ENCODE measurements around the gene NAA80.
"Not testable (repeated sequence)": the region's sequence is repeated elsewhere in the genome, so short reads cannot be mapped to it uniquely, and the experiment has no call there.

The NAA80 gene

GRCh38 chr3:50314342-50314741 lies 15.1 kb upstream of the NAA80 start:
- no CpG with 5 or more reads among the region's 3 CpGs for WGBS, 2 donors (ENCODE audit: extremely low coverage in 2 of 2, insufficient read length in 2 of 2, insufficient replicate concordance in 1 of 2)
- H2BK15ac ChIP-seq (ENCODE audit: low read length), result no peak overlapping the region
- peak overlapping the region; percentile 21 for H3K14ac ChIP-seq (ENCODE audit: low read length)
- no peak overlapping the region for H3K18ac ChIP-seq (ENCODE audit: low read length)
- H3K27ac ChIP-seq (replicated peaks; ENCODE audit: low read length), result no peak overlapping the region
- peaks cover 0 to 14% of the 10 kb centered on the region in 2 donors for H3K4me1 ChIP-seq (ENCODE audit: control insufficient read depth in 2 of 2, insufficient read depth in 1 of 2, low read depth in 1 of 2, low read length in 2 of 2)
- H3K9ac ChIP-seq (ENCODE audit: low read depth, low read length, poor library complexity), result no peak overlapping the region
- no peak overlapping the region for H3K23ac ChIP-seq (ENCODE audit: low read depth, low read length, poor library complexity)
- H3K4me2 ChIP-seq (ENCODE audit: insufficient read depth, low read length, poor library complexity, severe bottlenecking), result no peak overlapping the region
- H2AFZ ChIP-seq (ENCODE audit: low read length), result no peak overlapping the region
- H3K27me3 ChIP-seq (ENCODE audit: control insufficient read depth in 3 of 3, insufficient read depth in 3 of 3, low read depth in 1 of 3, low read length in 3 of 3), result no peaks in the 10 kb centered on the region
- H2BK5ac ChIP-seq (ENCODE audit: low read length), result peak overlapping the region; percentile 5
- no peak overlapping the region for H3K4me3 ChIP-seq (ENCODE audit: low read length in 2 of 2)
- H4K91ac ChIP-seq (ENCODE audit: low read depth, low read length, poor library complexity), result no peak overlapping the region
- H2AK5ac ChIP-seq (ENCODE audit: low read depth, low read length), result no peak overlapping the region
- H2BK120ac ChIP-seq (ENCODE audit: low read depth, low read length), result no peak overlapping the region
- no peak overlapping the region for H4K8ac ChIP-seq (ENCODE audit: low read depth, low read length)
- DNase-seq (ENCODE audit: low spot score), result no peak
- H3K79me1 ChIP-seq (ENCODE audit: low read depth, low read length), result peaks cover 27% of the 10 kb centered on the region
- peaks cover 44 to 56% of the 10 kb centered on the region in 2 donors for H3K36me3 ChIP-seq (replicated peaks in 1 of 2; ENCODE audit: control insufficient read depth in 2 of 2, insufficient read depth in 2 of 2, low read length in 2 of 2)
- H3K4ac ChIP-seq (ENCODE audit: low read length), result no peak overlapping the region
- H2BK12ac ChIP-seq (ENCODE audit: low read length), result no peak overlapping the region
- peaks cover 4 to 8% of the 10 kb centered on the region in 2 donors for H3K9me3 ChIP-seq (replicated peaks in 1 of 2; ENCODE audit: control insufficient read depth in 2 of 2, insufficient read depth in 1 of 2, low read depth in 1 of 2, low read length in 2 of 2)

- not testable (repeated sequence) for H2BK120ac ChIP-seq (ENCODE audit: low read depth, low read length); H3K4me2 ChIP-seq (ENCODE audit: insufficient read depth, low read length, poor library complexity, severe bottlenecking); H3K14ac ChIP-seq (ENCODE audit: low read length); H4K91ac ChIP-seq (ENCODE audit: low read depth, low read length, poor library complexity); H3K18ac ChIP-seq (ENCODE audit: low read length); H2BK5ac ChIP-seq (ENCODE audit: low read length); H3K27me3 ChIP-seq (ENCODE audit: control insufficient read depth in 3 of 3, insufficient read depth in 3 of 3, low read depth in 1 of 3, low read length in 3 of 3); H4K8ac ChIP-seq (ENCODE audit: low read depth, low read length); DNase-seq (ENCODE audit: low spot score); H3K4me1 ChIP-seq (ENCODE audit: control insufficient read depth in 2 of 2, insufficient read depth in 1 of 2, low read depth in 1 of 2, low read length in 2 of 2); H3K4me3 ChIP-seq (ENCODE audit: low read length in 2 of 2); H3K27ac ChIP-seq (replicated peaks; ENCODE audit: low read length); H2AK5ac ChIP-seq (ENCODE audit: low read depth, low read length); H2BK15ac ChIP-seq (ENCODE audit: low read length); H2AFZ ChIP-seq (ENCODE audit: low read length); H3K4ac ChIP-seq (ENCODE audit: low read length); H3K23ac ChIP-seq (ENCODE audit: low read depth, low read length, poor library complexity); H2BK12ac ChIP-seq (ENCODE audit: low read length); H3K9ac ChIP-seq (ENCODE audit: low read depth, low read length, poor library complexity)
- peaks cover 12% of the 10 kb centered on the region for H3K79me1 ChIP-seq (ENCODE audit: low read depth, low read length)
- peaks cover 23 to 33% of the 10 kb centered on the region in 2 donors for H3K36me3 ChIP-seq (replicated peaks in 1 of 2; ENCODE audit: control insufficient read depth in 2 of 2, insufficient read depth in 2 of 2, low read length in 2 of 2)
- peaks cover 2 to 13% of the 10 kb centered on the region in 2 donors for H3K9me3 ChIP-seq (replicated peaks in 1 of 2; ENCODE audit: control insufficient read depth in 2 of 2, insufficient read depth in 1 of 2, low read depth in 1 of 2, low read length in 2 of 2)
- WGBS, 2 donors (ENCODE audit: extremely low coverage in 2 of 2, insufficient read length in 2 of 2, insufficient replicate concordance in 1 of 2), result no CpG with 5 or more reads among the region's 32 CpGs
Observed at GRCh38 chr3:50312041-50312440, 12.8 kb upstream of the NAA80 start.

- H3K14ac ChIP-seq (ENCODE audit: low read length), result no peak overlapping the region
- H3K27me3 ChIP-seq (ENCODE audit: control insufficient read depth in 3 of 3, insufficient read depth in 3 of 3, low read depth in 1 of 3, low read length in 3 of 3), result no peaks in the 10 kb centered on the region
- no peak overlapping the region for H3K18ac ChIP-seq (ENCODE audit: low read length)
- no peak overlapping the region for H2AFZ ChIP-seq (ENCODE audit: low read length)
- H2AK5ac ChIP-seq (ENCODE audit: low read depth, low read length), result no peak overlapping the region
- no peak overlapping the region for H3K9ac ChIP-seq (ENCODE audit: low read depth, low read length, poor library complexity)
- no peak overlapping the region for H4K91ac ChIP-seq (ENCODE audit: low read depth, low read length, poor library complexity)
- H3K9me3 ChIP-seq (replicated peaks in 1 of 2; ENCODE audit: control insufficient read depth in 2 of 2, insufficient read depth in 1 of 2, low read depth in 1 of 2, low read length in 2 of 2), result peaks cover 0 to 7% of the 10 kb centered on the region in 2 donors
- no peak overlapping the region for H2BK5ac ChIP-seq (ENCODE audit: low read length)
- no peak overlapping the region for H3K4ac ChIP-seq (ENCODE audit: low read length)
- H3K4me3 ChIP-seq (ENCODE audit: low read length in 2 of 2), result no peak overlapping the region
- H3K27ac ChIP-seq (replicated peaks; ENCODE audit: low read length), result no peak overlapping the region
- H2BK15ac ChIP-seq (ENCODE audit: low read length), result no peak overlapping the region
- H3K23ac ChIP-seq (ENCODE audit: low read depth, low read length, poor library complexity), result no peak overlapping the region
- no peak for DNase-seq (ENCODE audit: low spot score)
- H4K8ac ChIP-seq (ENCODE audit: low read depth, low read length), result no peak overlapping the region
- no peak overlapping the region for H3K4me2 ChIP-seq (ENCODE audit: insufficient read depth, low read length, poor library complexity, severe bottlenecking)
- H3K79me1 ChIP-seq (ENCODE audit: low read depth, low read length), result no peaks in the 10 kb centered on the region
- H3K36me3 ChIP-seq (replicated peaks in 1 of 2; ENCODE audit: control insufficient read depth in 2 of 2, insufficient read depth in 2 of 2, low read length in 2 of 2), result peaks cover 2% of the 10 kb centered on the region in 2 donors
- H2BK12ac ChIP-seq (ENCODE audit: low read length), result no peak overlapping the region
- peaks cover 8 to 12% of the 10 kb centered on the region in 2 donors for H3K4me1 ChIP-seq (ENCODE audit: control insufficient read depth in 2 of 2, insufficient read depth in 1 of 2, low read depth in 1 of 2, low read length in 2 of 2)
- no peak overlapping the region for H2BK120ac ChIP-seq (ENCODE audit: low read depth, low read length)
Observed at GRCh38 chr3:50304601-50305000, 5.4 kb upstream of the NAA80 start.

GRCh38 chr3:50303013-50303815 lies 4.0 kb upstream of the NAA80 start, which contains the start of gene HYAL1:
Gene HYAL1, minus strand, starts transcription at chr3:50303574. Its CDS starts 618 bp downstream, at chr3:50302956.
- Histone ChIP-seq H3K23ac (ENCODE audit: low read depth, low read length, poor library complexity) (peak within 1 kb of the TSS; percentile 60), H3K27ac (replicated peaks; ENCODE audit: low read length) (peak within 1 kb of the TSS; percentile 50), H4K8ac (ENCODE audit: low read depth, low read length) (peak within 1 kb of the TSS; percentile 45), H3K4ac (ENCODE audit: low read length) (peak within 1 kb of the TSS; percentile 72), H3K9me3 (replicated peaks in 1 of 2; ENCODE audit: control insufficient read depth in 2 of 2, insufficient read depth in 1 of 2, low read depth in 1 of 2, low read length in 2 of 2) (no peaks in the 10 kb centered on the region), H3K4me1 (ENCODE audit: control insufficient read depth in 2 of 2, insufficient read depth in 1 of 2, low read depth in 1 of 2, low read length in 2 of 2) (peaks cover 12 to 14% of the 10 kb centered on the region in 2 donors), H3K9ac (ENCODE audit: low read depth, low read length, poor library complexity) (peak within 1 kb of the TSS; percentile 78), H3K14ac (ENCODE audit: low read length) (peak within 1 kb of the TSS; percentile 84), H3K4me3 (ENCODE audit: low read length in 2 of 2) (no peak within 1 kb of the TSS), H3K18ac (ENCODE audit: low read length) (peak within 1 kb of the TSS; percentile 79), H3K4me2 (ENCODE audit: insufficient read depth, low read length, poor library complexity, severe bottlenecking) (no peak within 1 kb of the TSS), H3K79me1 (ENCODE audit: low read depth, low read length) (no peaks in the 10 kb centered on the region), H2BK12ac (ENCODE audit: low read length) (peak within 1 kb of the TSS; percentile 14), H2AFZ (ENCODE audit: low read length) (no peak within 1 kb of the TSS), H2AK5ac (ENCODE audit: low read depth, low read length) (peak within 1 kb of the TSS; percentile 96), H4K91ac (ENCODE audit: low read depth, low read length, poor library complexity) (no peak within 1 kb of the TSS), H3K36me3 (replicated peaks in 1 of 2; ENCODE audit: control insufficient read depth in 2 of 2, insufficient read depth in 2 of 2, low read length in 2 of 2) (no peaks in the 10 kb centered on the region), H2BK15ac (ENCODE audit: low read length) (peak within 1 kb of the TSS; percentile 69), H2BK5ac (ENCODE audit: low read length) (peak within 1 kb of the TSS; percentile 88), H3K27me3 (ENCODE audit: control insufficient read depth in 3 of 3, insufficient read depth in 3 of 3, low read depth in 1 of 3, low read length in 3 of 3) (no peaks in the 10 kb centered on the region), H2BK120ac (ENCODE audit: low read depth, low read length) (no peak within 1 kb of the TSS)
- DNase-seq (ENCODE audit: low spot score), result no peak
- no CpG with 5 or more reads among the region's 14 CpGs for WGBS, 2 donors (ENCODE audit: extremely low coverage in 2 of 2, insufficient read length in 2 of 2, insufficient replicate concordance in 1 of 2)
